Measurements from ENCODE around the gene ZKSCAN3.
A peak's percentile ranks its signal among the peaks of the same experiment; 100 is the strongest.
"Not testable (repeated sequence)": the region's sequence is repeated elsewhere in the genome, so short reads cannot be mapped to it uniquely, and the experiment has no call there.

Gene ZKSCAN3

DNA sequence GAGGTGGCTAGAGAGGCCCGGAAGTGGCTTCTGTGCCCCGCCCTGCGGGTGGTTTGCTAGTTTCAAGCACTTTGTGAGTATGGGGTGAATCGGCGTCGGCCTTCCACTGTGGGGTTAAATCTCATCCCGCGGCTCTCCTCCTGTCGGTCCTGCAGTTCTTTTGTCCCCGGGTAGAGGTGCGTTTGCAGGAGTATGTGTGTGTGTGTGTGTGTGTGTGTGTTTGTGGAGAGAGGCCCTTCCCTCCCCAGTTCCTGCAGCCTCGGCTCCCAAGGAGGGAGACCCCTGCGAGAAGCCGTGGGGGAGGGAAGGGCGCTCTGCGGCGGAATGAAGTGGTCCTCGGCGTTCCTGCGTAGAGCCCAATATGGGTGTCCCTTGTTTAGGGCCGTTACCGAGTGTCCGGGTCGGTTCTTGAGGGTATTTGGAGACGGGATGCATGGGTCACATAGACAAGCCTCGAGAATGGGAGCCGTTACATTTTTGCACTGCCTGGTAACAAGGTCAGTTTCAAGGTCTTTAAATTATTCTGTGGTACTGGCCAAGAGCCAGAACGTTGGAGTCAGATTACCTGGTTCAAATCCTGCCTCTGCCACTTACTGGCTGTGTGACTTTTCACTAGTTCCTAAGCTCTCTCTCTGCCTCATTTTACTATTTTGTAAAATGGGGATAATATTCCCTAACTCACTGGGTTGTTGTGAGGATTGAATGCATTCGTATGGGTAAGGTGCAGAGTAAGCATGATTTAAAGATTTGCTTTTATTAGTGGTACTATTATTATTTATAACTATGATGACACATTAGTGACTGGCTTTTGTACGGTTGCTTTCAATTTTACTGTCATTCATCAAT lies at the start of gene ZKSCAN3:
Gene ZKSCAN3 (plus strand): TSS at position 56 of the 846 bp plus-strand sequence. CDS start 9,640 bp downstream, outside the sequence.
- DNase-seq, result peak; percentile 65

DNA sequence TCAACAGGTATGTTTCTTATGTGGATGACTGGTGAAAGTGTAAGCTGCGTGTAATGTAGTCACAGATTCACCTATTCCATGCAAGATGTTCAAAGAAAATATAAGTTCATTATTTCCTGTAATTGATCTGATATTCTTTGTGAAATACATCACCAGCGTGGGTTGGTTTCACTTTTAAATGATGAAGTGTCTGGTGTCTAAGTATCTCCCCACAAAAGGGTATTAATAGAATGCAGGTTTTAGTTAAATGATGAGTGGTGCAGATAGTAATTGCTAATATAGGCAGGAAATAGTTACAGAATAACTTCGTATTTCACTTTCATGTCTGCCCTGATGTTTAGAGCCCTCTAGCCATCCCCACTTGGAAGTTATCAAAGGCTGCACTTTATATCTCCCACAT lies 46.2 kb upstream of the ZKSCAN3 start:
- no peak for DNase-seq

DNA sequence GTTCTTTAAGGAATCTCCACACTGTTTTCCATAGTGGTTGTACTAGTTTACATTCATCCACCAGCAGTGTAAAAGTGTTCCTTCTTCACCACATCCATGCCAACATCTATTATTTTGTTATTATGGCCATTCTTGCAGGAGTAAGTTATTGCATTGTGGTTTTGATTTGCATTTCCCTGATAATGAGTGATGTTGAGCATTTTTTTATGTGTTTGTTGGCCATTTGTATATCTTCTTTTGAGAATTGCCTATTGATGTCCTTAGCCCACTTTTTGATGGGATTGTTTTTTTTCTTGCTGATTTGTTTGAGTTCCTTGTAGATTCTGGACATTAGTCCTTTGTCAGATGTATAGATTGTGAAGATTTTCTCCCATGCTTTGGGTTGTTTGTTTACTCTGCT lies 43.4 kb upstream of the ZKSCAN3 start:
- DNase-seq, result not testable (repeated sequence)

DNA sequence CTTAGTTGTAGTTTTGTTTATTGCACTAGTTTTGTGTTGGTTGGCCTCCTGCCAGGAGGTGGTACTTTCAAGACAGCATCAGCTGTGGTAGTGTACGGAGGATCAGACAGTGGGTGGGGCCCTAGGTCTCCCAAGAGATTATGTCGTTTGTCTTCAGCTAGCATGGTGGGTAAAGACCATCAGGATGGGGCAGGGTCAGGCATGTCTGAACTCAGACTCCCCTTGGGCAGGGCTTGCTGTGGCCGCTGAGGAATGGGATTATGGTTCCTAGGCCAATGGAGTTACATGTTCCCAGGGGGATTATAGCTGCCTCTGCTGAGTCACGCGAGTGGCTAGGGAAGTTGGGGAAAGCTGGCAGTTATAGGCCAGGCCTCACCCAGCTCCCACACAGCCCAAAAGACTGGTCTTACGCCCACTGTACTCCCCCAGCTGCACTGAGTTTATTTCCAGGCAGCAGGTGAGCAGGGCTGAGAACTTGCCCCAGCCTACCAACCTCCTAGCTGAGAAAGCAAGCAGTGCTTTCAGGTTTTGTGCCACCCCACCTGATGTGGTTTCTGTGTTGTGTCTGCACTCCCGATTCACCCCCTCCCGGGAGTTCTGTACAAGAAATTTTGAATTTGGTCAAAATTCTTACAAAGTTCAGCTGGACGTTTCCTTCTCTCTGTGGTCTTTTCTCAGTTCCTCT lies 38.5 kb upstream of the ZKSCAN3 start:
- DNase-seq, result no peak

DNA sequence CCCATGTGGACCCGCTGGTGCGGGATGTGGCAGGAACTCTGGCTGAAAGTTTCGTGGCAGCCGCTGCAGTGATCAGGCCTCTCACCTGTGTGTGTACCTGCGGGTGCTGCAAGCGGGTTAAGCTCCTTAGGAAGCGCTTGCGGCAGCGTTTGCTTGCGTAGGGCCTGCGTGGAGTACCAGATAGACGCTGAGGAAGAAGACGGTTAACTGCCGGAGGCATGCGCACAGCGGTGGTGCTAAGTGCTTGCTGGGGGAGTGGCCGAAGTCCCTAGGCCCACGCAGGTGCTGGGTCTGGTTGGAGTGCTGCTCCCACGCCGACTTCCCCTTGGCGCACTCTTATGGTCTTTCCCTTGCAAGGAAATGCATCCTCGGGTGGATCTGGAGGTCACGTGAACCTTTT lies 36.8 kb upstream of the ZKSCAN3 start:
- DNase-seq, result no peak

DNA sequence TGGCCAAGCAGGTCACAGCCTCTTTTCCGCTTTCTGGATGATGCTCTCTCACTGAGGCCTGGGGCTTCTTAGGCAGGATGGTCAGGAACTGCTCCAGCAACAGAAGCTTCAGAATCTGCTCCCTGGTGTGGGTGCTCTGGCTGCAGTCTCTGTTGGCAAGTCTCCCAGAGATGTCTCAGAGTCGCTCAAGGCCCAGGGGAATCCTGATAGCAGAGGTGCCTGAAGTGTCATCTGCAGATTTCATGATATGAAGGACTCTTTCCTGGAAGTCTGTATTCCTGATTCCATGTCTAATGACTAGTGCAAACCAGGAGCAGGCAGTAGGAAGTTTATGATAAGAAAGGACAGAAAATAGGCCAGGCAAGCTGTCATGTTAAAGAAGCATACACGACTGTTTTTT lies 34.1 kb upstream of the ZKSCAN3 start:
- DNase-seq, result no peak

DNA sequence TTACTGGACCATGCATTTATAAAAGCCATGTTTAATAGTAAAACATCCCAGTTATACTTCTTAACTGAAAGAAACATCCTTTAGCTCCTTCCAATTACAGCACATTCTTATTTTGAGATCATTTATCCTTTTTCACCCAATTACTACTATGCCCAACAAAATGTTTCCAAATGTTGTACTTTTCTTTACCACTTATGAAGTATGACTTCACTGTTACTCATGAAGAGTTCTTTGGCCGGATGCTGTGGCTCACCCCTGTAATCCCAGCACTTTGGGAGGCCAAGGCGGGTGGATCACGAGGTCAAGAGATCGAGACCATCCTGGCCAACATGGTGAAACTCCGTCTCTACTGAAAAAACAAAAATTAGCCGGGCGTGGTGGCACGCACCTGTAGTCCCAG lies 31.9 kb upstream of the ZKSCAN3 start:
- not testable (repeated sequence) for DNase-seq

DNA sequence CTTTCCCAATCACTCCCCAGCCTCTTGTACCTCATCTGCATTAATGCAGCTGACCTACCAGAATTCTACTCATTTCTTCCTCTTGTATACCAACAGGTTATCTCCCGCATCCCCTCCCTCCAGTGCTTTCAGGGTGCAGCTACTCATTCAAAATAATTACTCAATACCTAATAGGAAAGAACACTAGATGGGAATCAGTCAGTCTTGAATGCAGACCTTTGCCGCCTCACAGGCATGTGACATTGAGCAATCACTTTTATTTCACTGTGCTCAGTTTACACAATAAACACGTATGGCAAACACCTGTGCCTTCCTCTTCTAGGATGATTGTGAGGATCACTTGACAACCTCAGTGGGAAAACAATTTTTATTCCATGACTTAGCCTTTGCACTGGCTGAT lies 27.1 kb upstream of the ZKSCAN3 start:
- no peak for DNase-seq

DNA sequence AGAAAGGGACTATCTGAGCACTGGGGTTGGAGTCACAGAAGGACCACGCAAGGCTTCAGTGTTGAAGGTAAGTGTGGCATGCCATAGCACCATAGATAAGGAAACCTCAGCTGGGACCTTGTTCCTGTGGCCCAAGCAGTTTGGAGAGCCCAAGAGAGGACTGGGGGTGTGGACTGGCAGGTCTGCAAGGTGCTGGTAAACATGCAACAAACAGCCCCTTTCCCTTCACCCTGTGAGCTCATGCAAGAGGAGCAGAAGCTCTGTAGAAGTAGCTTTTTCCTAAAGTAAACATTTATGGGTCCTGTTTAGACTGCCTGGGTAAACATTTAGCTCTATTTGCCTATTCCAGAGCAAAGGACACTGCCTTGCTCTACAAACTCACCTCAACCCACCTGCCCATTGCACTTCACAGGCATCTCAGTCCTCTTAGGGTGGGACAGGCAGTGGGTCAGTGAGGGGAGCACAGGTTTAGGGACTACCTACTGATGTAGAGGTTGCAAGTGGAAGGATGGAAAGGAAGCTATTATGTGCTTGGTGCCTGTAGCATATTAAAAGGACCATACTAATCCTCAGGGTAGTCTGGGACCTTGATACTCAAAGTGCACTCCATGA lies 25.8 kb upstream of the ZKSCAN3 start:
- DNase-seq, result no peak

DNA sequence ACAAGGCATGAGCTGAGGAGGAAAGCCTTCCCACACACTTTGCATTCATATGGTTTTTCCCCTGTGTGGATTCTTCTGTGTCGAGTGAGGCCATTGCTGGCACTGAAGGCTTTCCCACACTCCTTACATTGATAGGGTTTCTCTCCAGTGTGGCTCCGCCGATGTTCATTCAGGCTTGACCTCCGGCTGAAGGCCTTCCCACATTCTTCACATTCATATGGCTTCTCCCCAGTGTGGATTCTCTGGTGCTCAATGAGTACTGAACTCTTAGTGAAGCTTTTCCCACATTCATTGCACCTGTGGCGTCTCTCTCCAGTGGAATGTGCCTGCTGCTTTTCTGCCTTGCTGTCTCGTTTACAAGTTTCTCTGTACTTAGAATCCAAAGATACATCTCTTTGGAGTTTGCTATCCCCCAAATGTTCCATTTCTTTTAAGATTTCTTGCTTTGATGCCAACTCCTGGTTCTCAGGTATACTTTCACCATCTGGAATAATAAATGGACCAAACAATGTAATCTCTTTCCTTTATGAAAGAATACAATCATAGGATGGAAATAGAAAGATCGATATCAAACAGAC lies 23.3 kb upstream of the ZKSCAN3 start:
- no peak for DNase-seq

DNA sequence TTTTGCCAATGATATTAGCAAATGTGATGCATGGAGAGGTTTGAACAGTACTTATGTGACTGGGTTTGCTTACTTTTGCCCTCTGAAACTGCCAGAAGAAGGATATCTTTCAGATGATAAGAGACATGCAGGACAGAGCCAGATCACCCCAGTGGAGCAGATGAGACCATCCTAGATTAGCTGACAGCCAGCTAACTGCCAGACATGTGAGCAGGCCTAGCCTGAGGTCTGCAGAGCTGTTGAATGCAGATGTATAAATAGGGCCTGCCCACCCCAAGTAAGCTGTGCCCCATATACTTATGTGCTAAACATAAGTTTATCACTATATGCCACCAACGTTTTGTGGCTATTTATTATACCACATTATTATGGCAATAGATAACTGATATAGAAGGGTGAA lies 19.7 kb upstream of the ZKSCAN3 start:
- no peak for DNase-seq

DNA sequence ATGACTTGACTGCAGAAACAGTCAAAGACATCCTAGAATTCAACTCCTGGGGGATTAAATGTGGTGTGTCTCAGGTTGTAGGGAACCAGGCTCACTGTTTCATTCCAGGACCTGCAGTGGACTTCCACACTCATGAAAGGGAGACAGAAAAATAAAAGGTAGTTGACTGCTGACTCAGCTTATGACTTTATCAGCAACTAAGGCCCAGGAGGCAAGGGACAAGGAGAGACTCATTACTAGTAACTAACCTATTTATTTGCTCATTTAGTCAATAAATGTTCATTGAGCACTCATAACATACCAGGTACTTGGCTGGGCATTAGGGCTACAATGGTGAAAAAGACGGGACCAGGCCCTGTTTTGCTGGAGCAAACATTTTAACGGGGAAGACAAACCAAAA lies 16.7 kb upstream of the ZKSCAN3 start:
- DNase-seq, result no peak

DNA sequence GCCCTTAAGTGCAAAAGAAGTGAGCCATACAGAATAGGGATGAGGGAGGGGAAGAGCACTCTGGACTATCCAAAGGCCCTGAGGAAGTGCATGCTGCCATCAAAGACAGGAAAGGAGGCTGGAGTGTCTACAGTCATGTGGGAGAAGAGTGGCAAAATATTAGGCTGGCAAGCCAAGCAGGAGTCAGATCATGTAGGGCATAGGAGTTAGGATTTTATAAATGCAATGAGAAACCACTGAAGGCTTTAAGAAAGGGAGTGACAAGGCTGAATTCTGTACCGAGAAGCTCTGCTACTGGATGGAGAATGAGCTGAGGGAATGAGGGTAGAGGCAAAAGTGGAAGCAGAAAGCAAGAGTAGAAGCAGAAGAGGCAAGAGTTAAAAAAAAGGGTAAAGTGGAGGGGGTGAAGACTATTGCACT lies 16.1 kb upstream of the ZKSCAN3 start:
- DNase-seq, result no peak

DNA sequence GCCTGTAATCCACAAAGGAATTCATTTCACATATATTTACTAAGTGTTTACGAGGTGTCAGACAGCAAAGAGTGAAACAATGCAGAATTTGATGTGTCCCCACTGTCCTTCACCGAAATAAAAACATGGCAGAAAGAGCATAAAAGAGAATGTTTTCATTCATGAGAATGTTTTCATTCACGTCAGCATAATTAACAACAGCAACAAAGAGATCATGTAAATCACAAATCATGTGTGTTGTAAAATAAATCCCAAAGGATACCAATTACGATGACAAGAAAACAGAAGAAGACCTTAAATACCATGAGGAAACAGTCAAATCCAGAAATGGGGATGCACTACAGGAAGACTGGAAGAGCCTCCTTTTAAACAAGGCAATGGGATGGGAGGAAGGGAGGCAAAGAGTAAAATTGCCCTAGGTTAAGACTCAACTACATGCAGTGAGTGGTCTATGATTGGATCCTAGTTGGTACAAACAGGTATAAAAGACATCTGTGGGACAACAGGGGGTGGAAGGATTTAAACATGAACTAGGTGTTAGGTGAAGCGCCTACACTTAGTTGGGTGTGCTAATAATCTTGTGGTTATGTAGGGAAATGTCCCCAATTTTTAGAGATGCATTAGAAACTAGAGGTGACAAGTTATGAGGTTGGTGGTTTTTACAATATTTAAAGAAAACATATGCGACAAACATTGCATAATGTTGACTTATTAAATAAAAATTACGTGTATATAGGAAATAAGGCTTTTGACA lies 15.3 kb upstream of the ZKSCAN3 start:
- no peak for DNase-seq

DNA sequence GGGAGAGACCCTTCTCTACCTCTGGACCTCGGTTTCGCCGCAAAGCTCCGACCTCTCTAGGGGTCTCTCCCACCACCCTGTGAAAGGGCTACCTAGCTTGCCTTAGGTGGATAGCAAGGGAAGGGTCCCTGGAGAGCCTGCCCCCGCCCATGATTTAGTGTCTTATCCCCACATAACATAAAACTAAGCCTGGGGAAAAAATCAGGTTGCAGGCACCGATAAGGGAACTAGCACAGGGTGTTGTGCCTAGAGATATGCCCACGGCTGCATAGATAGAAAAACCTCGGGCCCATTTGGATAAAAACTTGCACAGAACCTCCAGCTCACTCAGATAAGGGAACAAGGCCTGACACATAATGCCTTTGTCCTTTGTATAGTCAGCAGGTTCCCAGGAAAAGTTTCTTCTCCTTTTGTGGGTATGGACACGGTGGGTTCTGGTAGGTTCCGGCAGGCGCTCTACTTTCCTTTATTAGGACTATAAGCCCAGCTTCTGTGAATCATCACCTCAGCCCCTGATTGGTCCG lies 14.6 kb upstream of the ZKSCAN3 start:
- DNase-seq, result no peak

DNA sequence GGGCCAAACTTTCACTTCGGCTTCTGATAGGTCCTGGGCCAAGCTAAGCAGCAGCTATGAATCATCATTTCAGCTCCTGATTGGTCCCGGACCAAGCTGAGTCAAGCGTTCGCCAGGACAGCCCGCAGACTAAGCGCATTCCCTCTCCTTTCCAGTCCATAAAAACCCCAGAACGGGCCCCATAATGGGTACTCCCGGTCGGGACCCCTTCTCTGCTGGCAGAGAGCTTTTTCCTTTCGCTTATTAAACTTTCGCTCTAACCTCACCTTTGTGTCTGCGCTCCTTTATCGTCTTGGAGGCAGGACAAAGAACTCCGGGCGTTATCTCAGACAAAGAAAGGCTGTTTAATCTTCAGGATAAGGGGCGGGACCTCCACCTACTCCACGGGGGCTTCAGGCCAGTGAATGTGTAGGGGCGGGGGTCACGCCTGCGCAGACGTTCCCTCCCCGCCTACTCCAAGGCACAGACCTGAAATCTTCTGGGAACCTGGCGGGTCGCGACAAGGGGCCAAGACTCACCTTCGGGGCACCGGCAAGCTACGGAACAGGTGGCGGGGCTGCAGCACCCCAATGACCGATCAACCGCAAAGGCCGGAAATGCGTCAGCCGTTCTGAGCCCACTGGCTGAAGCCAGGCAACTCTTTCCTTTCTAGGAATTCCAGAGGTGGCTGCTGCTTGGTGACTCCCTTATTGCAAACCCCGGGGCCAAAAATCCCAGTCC lies 14.0 kb upstream of the ZKSCAN3 start, which contains the start of gene ZSCAN31:
Gene ZSCAN31 (minus strand): TSS at position 585 of the 720 bp plus-strand sequence. CDS start 6,465 bp downstream, outside the sequence.
- no peak for DNase-seq

DNA sequence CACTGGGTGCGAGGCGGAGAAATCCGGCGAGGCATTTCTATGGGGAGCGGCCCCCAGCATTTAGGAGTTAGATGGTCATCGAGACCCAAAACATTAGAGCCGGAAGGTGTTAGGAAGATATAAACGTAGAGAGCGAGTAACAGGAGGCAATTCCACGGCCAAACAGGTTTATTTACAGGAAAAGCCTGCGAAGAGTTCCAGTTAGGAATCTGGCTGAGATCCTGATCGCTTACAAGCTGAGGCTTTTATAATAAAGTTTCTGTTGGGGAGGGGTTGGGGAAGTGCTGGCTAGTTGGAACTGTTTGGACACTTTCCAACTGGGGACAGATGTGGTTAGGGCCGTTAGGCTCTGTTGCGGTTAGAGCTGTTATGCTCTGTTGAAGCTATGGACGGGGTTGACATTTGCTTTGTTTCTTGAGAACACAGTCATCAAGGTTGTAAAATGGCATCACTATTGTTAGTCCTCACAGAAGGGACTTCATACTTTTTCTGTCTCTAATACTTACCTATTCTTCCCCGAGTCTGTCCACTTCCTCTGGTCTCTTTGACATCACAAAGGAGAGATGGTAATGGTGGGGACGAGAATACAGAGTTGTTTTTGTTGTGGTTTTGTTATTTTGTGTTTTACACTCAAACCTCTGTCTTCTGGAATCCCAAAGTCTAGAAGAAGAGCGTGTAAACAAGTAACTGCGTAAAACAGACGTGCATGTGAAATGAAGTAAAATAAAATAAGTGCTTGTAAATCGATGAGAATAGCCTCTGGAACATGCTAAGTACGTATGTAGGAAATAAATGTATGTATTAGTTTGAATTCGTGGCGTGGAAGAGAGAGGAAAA lies 13.2 kb upstream of the ZKSCAN3 start:
- no peak for DNase-seq

DNA sequence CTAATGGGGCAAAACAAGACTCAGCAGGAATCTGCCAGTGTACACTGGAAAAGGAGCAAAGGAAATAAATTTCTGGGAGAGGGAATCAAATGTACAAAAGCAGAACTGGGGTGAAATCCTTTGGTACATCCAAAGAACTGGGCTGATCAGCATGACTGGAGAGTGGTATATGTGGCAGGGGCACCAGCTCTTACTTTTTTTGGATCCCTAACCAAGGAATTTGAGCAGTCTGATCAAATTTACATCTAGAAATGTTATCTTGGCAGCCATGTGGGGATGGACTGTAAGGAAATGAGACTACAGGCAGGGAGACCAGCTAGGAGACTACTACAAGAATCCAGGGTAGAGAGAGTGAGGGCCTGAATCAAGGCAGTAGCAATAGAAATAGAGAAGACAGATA lies 12.6 kb upstream of the ZKSCAN3 start:
- DNase-seq, result no peak

DNA sequence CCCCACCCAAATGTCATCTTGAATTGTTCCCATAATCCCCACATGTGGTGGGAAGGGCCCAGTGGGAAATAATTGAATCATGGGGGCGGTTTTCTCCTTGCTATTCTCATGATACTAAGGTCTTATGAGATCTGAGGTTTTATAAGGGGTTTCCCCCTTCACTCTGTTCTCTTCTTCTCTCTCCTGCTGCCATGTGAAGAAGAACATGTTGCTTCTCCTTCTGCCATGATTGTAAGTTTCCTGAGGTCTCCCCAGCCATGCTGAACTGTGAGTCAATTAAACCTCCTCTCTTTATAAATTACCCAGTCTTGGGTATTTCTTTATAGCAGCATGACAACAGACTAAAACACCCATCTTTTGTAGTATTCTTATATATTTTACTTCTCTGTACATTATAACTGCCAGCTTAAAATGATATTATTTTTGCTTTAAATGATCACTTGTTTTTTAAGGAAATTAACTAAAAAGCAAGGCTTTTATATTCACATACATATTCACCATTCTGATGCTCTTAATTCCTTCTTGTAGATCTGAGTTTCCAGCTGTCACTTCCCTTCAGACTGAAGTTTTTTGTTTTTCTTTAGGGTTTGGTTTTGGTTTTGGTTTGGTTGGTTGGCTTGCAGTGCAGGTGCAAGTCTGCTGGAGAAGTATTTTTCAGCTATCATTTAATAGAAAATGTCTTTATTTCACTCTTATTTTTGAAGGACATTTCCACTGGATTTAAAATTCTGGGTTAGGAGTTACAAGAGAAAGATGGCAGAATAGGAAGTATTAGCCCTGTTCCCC lies 9.2 kb upstream of the ZKSCAN3 start:
- no peak for DNase-seq
